Brain pericyte (primary cell): ENCODE data around the gene KCNJ3.
"Not testable (repeated sequence)": the region's sequence is repeated elsewhere in the genome, so short reads cannot be mapped to it uniquely, and the experiment has no call there.

ENCODE experiments used
- DNase-seq: peaks from one replicate; pipeline ENCODE4 v3.0.0-alpha.2; 2012; ENCODE audit warnings: low read depth, low spot score

The KCNJ3 gene

DNA sequence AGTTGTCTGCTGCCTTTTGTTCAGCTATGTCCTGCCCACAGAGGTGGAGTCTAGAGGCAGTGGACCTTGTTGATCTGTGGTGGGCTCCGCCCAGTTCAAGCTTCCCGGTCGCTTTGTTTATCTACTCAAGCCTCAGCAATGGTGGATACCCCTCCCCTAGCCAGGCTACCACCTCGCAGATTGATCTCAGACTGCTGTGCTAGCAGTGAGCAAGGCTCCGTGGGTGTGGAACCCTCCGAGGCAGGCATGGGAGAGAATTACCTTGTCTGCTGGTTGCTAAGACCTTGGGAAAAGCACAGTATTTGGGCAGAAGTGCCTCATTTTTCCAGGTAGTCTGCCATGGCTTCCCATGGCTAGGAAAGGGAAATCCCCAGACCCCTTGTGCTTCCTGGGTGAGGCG is 146.0 kb downstream of the KCNJ3 start:
- DNase-seq, result no peak

DNA sequence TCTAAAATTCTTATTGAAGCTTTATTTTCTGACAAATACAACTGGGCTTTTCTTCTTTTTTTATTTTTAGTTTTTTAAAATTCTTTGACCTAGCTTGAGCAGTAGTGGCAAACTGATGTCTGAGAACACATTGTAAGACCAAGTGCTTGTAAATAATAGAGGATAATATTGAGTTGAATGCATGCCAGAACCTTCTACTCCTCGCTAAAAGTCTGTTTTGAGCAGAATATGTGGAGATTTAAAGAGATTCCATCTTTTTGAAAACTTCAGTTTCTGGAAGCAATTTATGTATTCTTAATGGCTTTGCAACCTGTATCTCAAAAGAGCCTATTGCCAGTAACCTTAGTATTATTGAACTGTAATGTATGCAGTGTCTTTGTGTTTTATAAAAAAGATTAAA is 148.3 kb downstream of the KCNJ3 start:
- DNase-seq, result no peak

DNA sequence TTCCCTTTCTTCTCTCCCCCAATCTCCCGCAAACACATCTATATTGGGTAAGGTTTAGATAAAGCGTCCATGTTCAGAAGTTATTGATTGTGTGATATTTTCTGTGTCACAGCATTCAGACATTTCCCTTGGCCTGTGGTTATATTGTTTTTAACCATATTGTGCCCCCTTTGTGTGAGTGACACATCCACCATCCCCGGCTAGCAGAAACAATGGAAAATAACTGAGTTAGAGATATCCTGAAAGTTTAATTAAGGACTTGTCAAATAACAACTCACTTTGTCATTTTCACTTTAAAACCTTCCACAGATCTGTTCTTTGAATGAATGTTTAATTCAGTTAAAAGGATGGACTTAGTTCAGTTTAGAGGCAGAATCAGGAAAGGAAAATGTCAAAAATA is 151.0 kb downstream of the KCNJ3 start:
- DNase-seq, result no peak

DNA sequence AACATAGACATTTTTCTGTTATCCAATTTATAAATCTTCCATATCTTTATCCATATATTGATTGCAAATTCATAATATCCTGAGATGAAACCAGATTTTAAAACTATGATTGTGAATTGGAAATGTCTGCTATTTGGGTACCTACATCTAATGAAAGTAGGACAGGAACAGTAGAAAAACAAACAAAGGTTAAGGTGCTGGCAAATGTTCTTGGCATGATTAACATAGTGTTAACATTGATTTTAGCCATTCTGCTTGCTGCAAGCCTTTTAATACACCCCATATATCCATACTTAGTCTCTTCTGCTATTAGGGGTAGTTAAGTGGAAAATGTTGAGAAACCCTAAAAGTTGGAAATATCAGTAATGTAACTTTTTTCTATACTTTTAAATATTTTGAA is 152.0 kb downstream of the KCNJ3 start:
- DNase-seq, result no peak

DNA sequence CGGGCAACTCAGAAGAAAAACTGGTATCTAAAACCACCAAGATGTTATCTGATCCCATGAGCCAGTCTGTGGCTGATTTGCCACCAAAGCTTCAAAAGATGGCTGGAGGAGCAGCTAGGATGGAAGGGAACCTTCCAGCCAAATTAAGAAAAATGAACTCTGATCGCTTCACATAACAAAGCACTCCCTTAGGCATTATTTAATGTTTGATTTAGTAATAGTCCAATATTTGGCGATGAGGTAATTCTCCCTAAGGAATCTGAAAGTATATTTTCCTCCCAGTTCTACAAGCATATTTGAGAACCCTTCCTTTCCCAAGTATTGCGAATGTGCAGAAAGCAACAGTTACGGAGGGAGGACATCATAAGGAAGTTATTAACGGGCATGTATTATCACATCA is 156.6 kb downstream of the KCNJ3 start:
- DNase-seq, result no peak

DNA sequence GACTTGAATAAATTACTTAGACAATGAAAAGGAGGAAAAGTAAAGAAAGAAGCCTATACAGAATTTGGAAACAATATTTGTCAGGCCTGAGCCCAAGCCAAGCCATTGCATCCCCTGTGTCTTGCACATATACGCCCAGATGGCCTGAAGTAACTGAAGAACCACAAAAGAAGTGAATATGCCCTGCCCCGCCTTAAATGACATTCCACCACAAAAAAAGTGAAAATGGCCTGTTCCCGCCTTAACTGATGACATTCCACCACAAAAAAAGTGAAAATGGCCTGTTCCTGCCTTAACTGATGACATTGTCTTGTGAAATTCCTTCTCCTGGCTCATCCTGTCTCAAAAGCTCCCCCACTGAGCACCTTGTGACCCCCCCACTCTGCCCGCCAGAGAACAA is 168.7 kb downstream of the KCNJ3 start:
- not testable (repeated sequence) for DNase-seq

DNA sequence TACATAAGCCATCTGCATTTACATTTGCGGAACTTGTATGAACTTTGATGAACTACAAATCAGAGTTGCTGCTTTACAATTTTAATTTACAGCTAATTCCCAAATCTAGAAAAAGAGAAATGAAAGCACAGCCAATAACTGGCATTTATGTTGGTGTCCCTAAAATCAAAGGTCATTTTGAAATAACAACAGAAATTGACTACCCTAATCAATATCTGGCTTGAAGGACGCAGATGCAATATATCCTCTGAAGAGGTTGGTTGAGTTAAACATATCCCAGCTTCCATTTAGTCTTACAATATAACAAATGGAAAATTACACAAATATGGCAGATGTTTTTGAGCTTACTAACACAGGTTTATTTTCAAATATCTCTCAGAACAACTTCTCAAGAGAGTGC is 177.5 kb downstream of the KCNJ3 start:
- no peak for DNase-seq

DNA sequence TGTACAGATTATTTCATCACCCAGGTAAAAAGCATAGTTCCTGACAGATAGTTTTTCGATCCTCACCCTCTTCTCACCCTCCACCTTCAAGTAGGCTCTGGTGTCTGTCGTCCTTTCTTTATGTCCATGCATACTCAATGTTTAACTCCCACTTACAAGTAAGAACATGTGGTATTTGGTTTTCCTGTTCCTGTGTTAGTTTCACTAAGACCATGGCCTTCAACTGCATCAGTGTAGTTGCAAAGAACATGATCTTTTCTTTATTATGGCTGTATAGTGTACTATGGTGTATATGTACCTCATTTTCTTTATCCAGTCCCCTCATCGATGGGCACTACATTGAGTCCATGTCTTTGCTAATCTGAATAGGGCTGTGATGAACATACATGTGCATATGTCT is 184.2 kb downstream of the KCNJ3 start:
- DNase-seq, result no peak

DNA sequence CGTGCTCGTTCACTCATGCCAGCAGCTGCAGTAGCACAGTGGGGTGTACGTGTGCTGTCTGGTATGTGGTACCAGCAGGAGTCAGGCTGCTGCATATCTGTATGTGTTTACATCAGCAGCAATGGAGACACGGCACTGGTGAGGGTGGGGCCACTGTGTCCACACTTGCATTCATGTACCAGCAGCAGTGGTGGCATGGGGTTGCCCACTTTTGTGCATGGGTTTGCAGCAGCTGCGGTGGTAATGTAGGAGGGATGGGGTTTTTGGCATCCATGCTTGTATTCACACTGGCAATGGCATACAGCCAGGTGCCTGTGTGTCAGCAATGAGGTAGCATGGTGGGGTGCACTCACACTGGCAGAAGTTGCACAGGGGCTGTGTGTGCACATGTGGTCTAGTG is 187.8 kb downstream of the KCNJ3 start:
- no peak for DNase-seq

DNA sequence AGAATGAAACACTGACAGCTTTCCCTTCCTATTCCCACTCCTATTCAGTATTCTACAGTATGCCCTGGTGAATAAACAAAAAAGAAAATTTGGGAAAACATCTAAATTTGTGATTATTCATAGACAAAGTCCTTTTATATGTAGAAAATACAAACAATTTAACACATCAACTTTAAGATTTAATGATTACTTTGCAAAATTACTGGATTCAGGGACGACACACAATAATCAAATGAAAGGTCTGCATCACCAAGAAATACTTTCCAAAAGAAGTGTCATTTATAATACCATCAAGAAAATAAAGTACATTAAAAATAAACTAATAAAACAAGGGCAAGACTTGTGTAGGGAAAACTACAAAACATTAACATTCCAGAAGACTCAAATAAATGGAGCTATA is 199.8 kb downstream of the KCNJ3 start:
- no peak for DNase-seq

DNA sequence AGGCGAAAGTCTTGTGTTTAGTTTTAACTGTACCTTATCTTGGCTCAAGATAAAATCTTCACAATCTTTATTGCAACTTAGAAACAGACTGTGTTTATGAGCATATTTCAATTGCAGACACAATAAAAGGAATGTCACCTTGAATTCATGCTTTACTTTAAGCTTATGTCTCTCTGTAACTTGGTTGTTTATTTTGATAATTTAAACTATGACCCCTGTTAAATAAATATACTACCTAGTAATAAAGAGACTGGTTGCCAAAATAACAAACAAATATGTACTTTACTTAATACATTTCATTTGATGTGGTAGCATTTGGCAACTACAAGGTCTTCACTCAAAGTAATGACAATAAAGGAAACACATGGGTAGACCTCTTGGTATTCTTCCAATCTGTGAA is 202.6 kb downstream of the KCNJ3 start:
- DNase-seq, result no peak
